ENCODE measurements around the gene GRAMD1A.

GRCh38 chr19:35031072-35031881 is 31.2 kb downstream of the GRAMD1A start:
- TF ChIP-seq ZNF274 (IDR thresholded peaks at IDR 0.05; ENCODE audit: low read depth, low read length) (no peak), YY1 (IDR thresholded peaks at IDR 0.05; ENCODE audit: insufficient read depth, insufficient read length) (no peak), SUZ12 (IDR thresholded peaks at IDR 0.05; ENCODE audit: extremely low read depth, insufficient read depth, insufficient read length) (no peak)
